GM19240 (cell line): Measurements from ENCODE around the gene NES.

Source experiments
- DNase-seq: peaks from one replicate; pipeline ENCODE4 v3.0.0; 2011; ENCODE audit warnings: low spot score; ENCODE audit not compliant: insufficient read length

Gene NES

GRCh38 chr1:156681196-156681960, 4.2 kb upstream of the NES start:
- DNase-seq: no peak

DNA sequence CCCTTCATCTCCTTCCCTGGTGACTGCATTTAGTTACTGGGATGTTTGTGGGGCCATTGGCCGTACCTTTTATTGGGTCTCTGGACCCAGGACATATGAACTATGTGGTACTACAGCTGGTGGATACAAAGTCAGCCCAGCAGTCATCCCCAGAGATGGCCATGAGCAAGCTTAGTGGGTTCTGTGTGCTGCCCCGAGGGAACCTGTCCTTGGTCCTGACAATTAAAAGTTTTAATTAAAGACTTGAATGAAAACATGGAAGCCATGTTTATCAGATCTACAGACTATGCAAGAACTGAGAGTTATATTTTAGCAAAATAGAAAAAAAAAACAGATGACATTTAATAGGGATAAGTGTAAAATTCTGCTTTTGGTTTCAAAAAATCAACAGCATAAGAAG, 2.8 kb upstream of the NES start:
- DNase-seq: no peak

DNA sequence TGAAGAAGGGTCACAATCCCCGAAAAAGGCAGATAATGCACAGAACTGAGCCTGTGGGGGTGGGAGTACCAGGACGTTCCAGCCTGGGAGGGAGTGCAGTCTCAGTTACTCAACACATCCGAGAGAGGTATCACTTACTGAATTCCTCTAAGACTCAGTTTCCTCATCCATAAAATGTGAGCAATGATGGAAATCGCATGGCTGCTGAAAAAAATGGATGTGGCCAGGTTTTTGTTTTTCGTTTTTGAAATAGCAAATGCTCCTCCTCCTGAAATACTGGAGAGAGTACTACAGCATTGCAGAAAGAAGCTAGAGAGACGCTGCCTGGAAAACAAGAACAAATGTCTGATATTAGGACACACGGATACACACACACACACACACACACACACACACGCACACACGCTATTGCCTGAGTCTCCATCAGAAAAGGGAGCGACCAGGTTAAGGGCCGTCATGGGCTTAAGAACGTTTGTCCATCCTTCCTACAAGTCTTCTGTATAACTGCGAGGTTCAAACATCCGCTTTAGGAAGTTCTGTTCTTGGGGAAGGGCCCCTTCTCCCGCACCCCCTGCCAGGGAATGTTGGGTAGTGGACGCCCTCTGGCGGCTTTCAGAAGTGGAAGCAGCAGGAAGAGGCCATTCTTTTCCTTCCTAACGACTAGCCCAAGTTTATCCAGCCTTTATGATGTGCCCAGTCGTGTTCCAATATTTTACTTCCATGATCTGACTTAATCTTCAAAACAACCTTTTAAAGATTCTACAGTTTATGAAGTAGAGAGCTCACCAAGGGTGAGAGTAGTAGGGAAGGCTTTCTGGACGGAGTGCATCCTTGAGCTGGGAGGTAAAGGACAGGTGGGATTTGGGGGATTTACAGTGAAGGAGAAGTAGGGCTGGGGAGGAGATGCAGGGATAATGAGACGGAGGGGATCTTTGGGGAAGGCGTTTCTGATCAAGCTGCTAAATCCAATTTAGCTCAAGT, 699 bp upstream of the NES start:
- DNase-seq: peak; percentile 43

GRCh38 chr1:156676114-156676819, 940 bp downstream of the NES start:
- DNase-seq: no peak

DNA sequence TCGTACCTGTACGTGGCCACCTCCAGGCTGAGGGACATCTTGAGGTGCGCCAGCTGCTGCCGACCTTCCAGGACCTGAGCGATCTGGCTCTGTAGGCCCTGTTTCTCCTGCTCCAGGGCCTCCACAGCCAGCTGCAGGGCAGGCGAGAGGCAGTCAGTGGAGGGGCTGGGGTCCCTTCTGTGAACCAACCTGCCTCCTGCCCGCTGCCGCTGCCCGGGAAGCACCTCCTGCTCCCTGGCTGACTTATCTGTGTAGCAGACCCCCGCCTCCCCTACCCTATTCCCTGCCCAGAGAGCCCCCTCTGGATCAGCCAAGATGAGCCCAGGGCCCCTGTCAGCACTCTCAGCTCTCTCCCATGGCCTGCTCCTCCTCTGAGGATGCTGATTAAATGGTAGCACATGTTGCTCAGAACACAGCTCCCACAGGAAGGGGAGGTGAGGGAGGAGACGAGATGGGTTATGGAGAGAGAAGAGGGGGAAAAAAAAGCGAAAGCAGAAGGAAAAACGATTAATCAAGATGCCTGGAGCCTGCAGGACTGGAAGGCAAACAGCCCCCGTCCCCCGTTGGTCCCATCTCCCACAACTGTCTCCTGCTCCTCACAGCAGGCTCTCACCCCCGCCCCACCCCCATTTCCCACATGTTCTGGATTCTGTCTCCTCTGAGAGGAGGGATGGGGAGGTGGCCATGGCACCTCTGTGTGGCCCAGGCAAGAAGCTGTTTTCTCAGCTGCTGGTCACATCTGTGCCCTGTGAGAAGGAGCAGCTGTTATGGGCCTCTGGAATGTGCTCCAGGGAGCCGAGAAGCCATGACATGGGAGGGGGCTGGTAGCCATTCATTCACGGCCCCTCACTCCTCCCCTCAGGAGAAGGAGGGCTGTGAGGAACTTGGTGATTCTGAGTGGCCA, 1.7 kb downstream of the NES start:
- no peak for DNase-seq

DNA sequence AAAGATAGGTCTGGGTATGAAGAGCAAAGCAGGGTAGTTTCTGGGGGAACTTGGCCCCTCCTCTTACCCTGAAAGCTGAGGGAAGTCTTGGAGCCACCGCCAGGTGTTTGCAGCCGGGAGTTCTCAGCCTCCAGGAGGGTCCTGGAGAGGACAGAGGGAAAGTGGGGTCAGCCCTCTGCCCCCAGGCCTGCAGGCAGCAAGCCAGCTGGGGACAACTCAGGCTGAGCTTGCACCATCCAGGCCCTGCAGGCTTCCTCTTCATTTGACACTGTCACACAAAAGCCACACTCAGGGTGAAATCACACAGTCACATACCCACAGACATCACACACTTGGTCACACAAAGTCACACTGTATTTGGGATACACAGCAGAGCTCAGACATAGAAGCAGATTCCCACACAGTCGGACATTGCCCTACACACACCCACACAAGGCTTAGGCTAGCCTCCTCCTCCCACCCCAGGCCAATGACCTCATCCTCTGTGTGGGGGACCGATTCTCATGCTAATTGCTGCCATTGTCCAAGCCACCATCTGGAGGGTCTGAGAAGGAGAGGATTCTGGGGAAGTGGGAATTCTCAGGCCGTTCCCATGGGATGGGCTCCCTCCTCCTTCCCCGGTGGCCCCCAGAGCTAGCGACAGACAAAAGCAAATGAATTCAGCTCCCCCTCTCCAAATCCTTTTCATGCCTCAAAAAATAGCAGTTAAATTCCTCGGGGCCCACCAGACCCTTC, 3.7 kb downstream of the NES start:
- DNase-seq: no peak

GRCh38 chr1:156671804-156672203, 5.4 kb downstream of the NES start:
- no peak for DNase-seq

DNA sequence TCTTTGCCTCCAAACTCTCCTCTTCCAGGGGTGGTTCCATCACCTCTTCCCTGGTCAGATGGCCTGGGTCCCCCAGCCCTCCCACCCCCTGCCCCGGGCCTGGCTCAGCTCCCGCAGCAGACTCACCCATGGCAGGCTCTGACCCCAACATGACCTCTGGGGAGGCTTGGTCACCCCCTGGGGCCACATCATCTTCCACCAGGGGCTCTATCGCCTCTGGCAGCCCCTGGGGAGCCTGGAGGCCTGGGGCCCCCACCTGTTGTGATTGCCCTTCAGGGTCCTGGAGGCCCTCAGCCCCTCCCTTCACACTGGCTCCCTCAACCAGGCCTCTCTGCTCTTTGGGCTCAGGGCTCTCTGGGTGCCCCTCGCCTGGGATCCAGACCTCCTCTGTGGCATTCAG, 6.4 kb downstream of the NES start:
- no peak for DNase-seq

- DNase-seq: no peak
Measured at GRCh38 chr1:156670359-156670758, 6.8 kb downstream of the NES start.

DNA sequence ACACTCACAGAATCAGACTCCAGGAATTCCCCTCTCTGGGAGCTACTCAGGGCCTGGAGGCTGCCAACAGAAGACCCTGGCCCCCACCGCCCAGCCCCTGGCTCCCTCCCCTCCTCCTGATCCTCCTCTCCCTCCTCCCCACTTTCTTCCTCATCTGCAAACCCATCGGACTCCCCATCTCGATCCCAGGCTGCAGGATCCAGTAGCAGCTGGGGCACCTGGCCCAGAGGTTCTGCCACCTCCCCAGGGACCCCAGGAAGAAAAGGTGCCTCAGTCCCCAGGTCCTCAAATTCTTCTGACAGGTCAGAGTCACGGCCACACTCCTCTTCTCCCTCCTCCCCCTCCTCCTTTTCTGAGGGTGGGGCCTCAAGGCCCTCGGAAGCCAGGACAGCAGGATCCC, 7.4 kb downstream of the NES start:
- DNase-seq: no peak

DNA sequence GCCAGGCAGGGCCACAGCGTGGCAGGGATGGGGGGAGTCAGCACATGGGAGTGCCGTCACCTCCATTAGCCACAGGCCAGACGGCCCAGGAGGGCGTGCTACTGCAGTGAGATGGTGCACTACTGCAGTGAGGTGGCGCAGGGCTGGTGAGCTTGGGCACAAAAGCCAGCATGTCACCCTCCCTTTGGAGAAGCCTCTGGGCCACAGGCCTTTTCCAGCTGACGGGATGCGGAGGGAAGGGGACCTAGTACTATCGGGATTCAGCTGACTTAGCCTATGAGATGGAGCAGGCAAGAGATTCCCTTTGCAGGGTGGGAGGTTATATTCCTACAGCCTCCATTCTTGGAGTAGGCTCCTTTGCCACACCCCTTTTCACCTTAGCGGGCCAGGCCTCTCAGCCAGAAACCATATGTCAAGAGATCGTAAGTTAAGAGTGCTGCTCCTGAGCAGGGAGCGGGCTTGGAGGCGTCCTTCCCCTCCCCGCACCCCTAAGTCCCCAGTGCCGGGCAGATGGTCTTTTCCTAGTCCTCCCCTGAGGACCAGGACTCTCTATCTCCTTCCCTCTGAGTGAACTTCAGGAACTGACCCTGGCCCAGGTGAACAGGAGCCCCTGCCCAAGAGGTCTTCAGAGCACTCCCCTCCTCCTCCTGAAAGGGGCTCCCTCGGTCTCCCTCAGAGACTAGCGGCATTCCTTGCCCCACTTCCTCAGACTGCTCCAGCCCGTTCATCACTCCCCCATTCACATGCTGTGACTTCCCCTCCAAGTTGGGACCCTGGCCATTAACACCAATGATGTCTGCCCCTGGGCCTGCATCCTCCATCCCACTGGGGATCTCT, 8.2 kb downstream of the NES start:
- no peak for DNase-seq

- DNase-seq: no peak
Measured at GRCh38 chr1:156667968-156668709, 9.1 kb downstream of the NES start.

DNA sequence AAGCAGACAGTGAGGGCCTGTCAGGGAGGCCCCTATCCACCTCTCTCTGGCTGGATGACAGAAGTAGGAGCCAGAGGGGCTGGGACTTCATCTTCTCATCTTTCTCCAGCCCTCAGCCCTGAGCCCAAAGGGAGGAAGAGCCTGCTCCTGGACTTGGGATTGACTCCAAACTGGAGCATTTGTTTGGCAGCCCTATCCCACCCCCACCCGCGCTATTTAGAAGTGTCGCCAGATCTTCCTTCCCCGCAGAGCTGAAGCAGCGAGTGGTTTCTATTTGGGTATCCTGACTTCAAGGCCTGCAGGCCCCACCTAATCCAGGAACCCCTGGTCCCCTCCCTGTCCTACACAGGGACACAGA, 9.6 kb downstream of the NES start:
- no peak for DNase-seq

DNA sequence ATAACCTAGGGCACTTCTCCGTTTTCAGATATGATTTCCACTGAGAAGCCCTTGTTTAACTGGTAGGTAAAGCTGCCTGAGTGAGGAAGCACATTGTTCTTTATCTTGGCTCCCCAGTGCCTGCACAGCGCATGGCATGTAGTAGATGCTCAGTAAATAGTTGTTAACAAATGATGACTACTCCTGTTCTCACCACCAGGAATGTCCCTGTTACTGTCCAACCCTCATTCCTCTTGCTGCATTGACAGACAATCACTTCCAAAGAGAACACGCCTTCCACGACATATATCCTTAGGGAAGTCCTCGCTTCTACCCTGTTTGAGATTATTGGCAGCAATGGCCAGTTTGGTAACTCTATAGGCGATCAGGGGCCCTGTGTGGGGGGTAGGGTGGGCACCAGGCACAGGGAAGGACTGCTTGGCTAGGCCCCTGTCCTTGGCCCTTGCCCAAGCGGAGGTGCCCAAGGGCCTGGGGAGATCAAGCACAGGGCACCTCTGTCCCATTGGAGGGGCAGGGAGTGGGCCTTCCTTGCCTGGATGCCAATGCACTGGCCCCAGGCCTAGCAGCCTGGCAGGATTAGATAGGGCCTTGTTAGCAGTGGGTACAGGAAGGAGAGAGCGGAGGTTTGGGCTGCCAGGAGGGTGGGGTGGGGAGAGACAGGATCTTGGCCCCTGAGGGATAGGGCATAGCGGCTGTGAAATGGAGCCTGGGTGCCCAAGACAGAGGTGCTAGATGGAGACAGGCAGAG, 10.2 kb downstream of the NES start:
- no peak for DNase-seq

- DNase-seq: no peak
Measured at GRCh38 chr1:156665539-156665938, 11.7 kb downstream of the NES start.

DNA sequence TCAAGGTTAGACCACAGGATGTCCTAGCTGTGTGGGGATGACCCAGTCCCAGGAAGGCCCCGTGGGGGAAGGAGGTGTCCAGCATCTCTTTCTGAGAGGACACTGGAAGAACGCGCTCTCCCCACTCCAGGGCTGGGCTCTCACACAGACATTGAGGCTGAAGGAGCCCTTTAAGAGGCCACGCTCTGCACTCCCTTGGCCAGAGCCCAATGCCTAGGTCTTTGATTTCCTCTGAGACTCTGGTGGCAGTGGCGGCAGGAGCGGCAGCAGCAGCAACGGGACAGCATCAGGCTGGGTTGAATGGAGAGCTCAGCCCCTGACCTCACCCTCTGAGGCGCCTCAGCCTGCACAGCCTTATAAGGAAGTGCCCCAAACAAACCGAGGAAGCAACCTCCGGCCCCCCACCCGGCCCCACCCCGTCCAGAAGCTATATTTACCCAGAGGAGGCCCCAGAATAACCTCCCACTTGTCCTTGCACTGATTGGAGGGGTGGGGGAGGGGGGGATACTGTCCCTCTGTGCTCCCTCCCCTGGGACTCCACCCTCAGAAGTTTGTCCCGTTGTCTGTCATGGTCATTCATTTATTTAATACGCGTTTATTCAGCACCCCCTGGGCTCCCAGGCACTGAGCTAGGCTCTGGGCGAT, 12.3 kb downstream of the NES start:
- DNase-seq: peak; percentile 56

DNA sequence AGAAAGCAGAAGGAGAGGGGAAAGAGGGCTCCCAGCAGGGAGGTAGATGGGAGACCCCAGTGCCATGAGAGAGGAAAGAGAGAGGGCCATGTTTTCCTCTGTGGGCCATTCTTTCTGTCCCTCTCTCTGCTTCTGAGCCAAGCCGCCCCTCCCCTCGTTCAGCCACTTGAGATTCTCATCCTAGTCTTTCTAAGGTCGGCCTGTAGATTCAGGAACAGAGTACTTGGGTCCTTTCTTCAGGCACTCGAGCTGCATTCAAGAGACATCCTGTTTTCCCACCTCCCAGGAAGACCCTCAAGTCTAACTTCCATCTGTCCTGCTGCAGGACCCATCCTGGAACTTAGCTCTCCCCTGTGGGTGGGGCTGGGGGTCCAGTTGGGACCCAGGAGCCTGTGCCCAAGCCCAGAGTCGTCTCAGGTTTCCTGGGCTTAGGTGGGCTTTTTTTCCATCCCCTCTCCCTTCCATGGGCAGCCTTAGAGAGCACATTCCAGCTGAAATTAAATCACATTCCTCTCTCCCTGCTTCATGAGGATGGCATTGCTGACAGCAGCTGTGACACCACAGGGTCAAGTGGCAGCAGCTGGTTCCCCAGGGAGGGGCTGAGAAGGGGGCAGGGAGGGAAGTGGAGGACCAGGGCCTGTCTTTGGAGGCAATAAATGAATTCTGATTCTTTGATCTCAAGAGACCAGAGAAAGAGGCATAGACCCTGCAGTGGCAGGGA, 13.0 kb downstream of the NES start:
- DNase-seq: no peak
